Smooth muscle cell (in vitro differentiated cells): ENCODE data around the gene SLC31A1. TPM values are rescaled to one million over a fixed set of nuclear protein-coding genes. Genes with fewer than 3 reads are reported as not detected.

Experiments
- DNase-seq: peaks from one replicate; lab custom pipeline; 2025; ENCODE audit not compliant: unreplicated experiment; lab: John Stamatoyannopoulos, UW
- H2AFZ ChIP-seq: fragments of 200-600 bp; sonication (generic); 2 replicates; pipeline ENCODE4 v1.6.0; 2016; ENCODE audit warnings: antibody characterized with exemption, low read depth, mild to moderate bottlenecking
- H3F3A ChIP-seq: fragments of 200-600 bp; sonication (generic); 2 replicates; pipeline ENCODE4 v1.6.0; 2017; ENCODE audit warnings: antibody characterized with exemption, low read depth
- H3K27ac ChIP-seq: fragments of 200-600 bp; sonication (generic); 2 replicates; pipeline ENCODE4 v1.5.1; 2016; ENCODE audit warnings: low read depth, mild to moderate bottlenecking
- H3K27me3 ChIP-seq: fragments of 200-600 bp; sonication (generic); 2 replicates; pipeline ENCODE4 v1.6.1; 2016; ENCODE audit warnings: low read depth, mild to moderate bottlenecking
- H3K36me3 ChIP-seq: fragments of 200-600 bp; sonication (generic); 2 replicates; pipeline ENCODE4 v1.5.1; 2016; ENCODE audit warnings: low read depth
- H3K4me1 ChIP-seq: fragments of 200-600 bp; sonication (generic); 2 replicates; pipeline ENCODE4 v1.5.1; 2016; ENCODE audit warnings: low read depth
- H3K4me2 ChIP-seq: fragments of 200-600 bp; sonication (generic); 2 replicates; pipeline ENCODE4 v1.6.0; 2016; ENCODE audit warnings: mild to moderate bottlenecking
- H3K4me3 ChIP-seq: fragments of 200-600 bp; sonication (generic); 2 replicates; pipeline ENCODE4 v1.5.1; 2016; ENCODE audit warnings: mild to moderate bottlenecking
- H3K79me2 ChIP-seq: fragments of 200-600 bp; sonication (generic); 2 replicates; pipeline ENCODE4 v1.6.0; 2016; ENCODE audit warnings: low read depth, mild to moderate bottlenecking
- H3K9ac ChIP-seq: fragments of 200-600 bp; sonication (generic); 2 replicates; pipeline ENCODE4 v1.6.0; 2016; ENCODE audit warnings: low read depth
- H3K9me3 ChIP-seq: fragments of 200-600 bp; sonication (generic); replicated peaks from 2 replicates; pipeline ENCODE4 v1.5.1; 2016; ENCODE audit warnings: low read depth
- H4K20me1 ChIP-seq: fragments of 200-600 bp; sonication (generic); 2 replicates; pipeline ENCODE4 v1.6.0; 2016; ENCODE audit warnings: low read depth
- WGBS: methylation state at CpG from one replicate; pipeline ENCODE4 v1.1.7; 2016; ENCODE audit warnings: low lambda C conversion rate; 5-methylcytosine and 5-hydroxymethylcytosine counted together
- polyA plus RNA-seq: library from polyadenylated mRNA; unstranded; fragments of >200 nt; fragmentation: Nextera tagmentation; extraction: Ambion mirVana; gene quantifications from 2 replicates; pipeline ENCODE4 v1.2.1, GENCODE V29; 2016
- total RNA-seq: library from RNA; depleted of rRNA; stranded (reverse); fragments of >200 nt; gene quantifications from 2 replicates; pipeline ENCODE4 v1.2.3, GENCODE V29; 2014
- TF ChIP-seq, protein P1 (sequence below): fragments of 200-600 bp; sonication (generic); IDR thresholded peaks from 2 replicates; pipeline ENCODE4 v1.5.1; 2017; ENCODE audit warnings: borderline replicate concordance, mild to moderate bottlenecking, antibody characterized with exemption; ENCODE audit not compliant: insufficient read depth, poor library complexity, severe bottlenecking

Gene SLC31A1
- total and polyA plus RNA-seq, 2 experiments from 2014 or later: 34.7 to 35.8 TPM

DNA sequence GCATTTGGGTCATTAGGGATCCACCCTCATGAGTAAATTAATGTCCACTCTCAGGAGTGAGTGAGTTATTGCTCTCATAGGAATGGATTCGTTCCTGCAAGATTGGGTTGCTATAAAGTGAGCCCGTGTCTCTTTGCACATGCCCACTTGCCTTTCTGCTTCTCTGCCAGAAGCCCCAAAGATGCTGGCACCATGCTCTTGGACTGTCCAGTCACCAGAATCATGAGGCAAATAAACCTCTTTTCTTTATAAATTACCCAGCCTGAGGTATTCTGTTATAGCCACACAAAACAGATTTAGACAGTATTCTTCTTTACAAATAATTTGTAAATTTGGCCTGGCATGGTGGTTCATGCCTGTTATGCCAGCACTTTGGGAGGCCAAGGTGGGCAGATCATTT is 29.5 kb downstream of the SLC31A1 start:
- Histone ChIP-seq H2AFZ (no peak overlapping the region), H3K79me2 (peaks cover 40% of the 10 kb centered on the region), H3K27ac (no peak overlapping the region), H4K20me1 (peaks cover 74% of the 10 kb centered on the region), H3K27me3 (no peaks in the 10 kb centered on the region), H3K4me1 (no peaks in the 10 kb centered on the region), H3K36me3 (no peaks in the 10 kb centered on the region), H3K9ac (no peak overlapping the region), H3K9me3 (no peaks in the 10 kb centered on the region), H3F3A (no peaks in the 10 kb centered on the region), H3K4me2 (no peak overlapping the region), H3K4me3 (no peak overlapping the region)
- 97% methylated on average over 2 of the region's 2 CpGs for WGBS
- DNase-seq: no peak
- TF ChIP-seq, protein P1, sequence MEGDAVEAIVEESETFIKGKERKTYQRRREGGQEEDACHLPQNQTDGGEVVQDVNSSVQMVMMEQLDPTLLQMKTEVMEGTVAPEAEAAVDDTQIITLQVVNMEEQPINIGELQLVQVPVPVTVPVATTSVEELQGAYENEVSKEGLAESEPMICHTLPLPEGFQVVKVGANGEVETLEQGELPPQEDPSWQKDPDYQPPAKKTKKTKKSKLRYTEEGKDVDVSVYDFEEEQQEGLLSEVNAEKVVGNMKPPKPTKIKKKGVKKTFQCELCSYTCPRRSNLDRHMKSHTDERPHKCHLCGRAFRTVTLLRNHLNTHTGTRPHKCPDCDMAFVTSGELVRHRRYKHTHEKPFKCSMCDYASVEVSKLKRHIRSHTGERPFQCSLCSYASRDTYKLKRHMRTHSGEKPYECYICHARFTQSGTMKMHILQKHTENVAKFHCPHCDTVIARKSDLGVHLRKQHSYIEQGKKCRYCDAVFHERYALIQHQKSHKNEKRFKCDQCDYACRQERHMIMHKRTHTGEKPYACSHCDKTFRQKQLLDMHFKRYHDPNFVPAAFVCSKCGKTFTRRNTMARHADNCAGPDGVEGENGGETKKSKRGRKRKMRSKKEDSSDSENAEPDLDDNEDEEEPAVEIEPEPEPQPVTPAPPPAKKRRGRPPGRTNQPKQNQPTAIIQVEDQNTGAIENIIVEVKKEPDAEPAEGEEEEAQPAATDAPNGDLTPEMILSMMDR: no peak

GRCh38 chr9:113254991-113255390 is 33.6 kb downstream of the SLC31A1 start:
- Histone ChIP-seq H3K4me3 (no peak overlapping the region), H3K36me3 (peaks cover 8% of the 10 kb centered on the region)
- DNase-seq: no peak

GRCh38 chr9:113255438-113255837 is 34.1 kb downstream of the SLC31A1 start:
- Histone ChIP-seq H3K27ac (no peak overlapping the region), H3K27me3 (no peaks in the 10 kb centered on the region), H3K9ac (no peak overlapping the region), H3F3A (no peaks in the 10 kb centered on the region), H3K4me2 (no peak overlapping the region), H4K20me1 (peaks cover 43% of the 10 kb centered on the region), H2AFZ (no peak overlapping the region), H3K4me3 (no peak overlapping the region), H3K9me3 (no peaks in the 10 kb centered on the region), H3K79me2 (peaks cover 20% of the 10 kb centered on the region), H3K36me3 (peaks cover 8% of the 10 kb centered on the region), H3K4me1 (no peaks in the 10 kb centered on the region)
- no peak for DNase-seq
- WGBS: 94% methylated on average over 6 of the region's 6 CpGs
- TF ChIP-seq, protein P1: no peak

More at GRCh38 chr9:113254991-113255390, 33.6 kb downstream of the SLC31A1 start:
- Histone ChIP-seq H3F3A (no peaks in the 10 kb centered on the region), H3K4me1 (no peaks in the 10 kb centered on the region), H4K20me1 (peaks cover 43% of the 10 kb centered on the region), H3K79me2 (peaks cover 20% of the 10 kb centered on the region), H3K9me3 (no peaks in the 10 kb centered on the region), H3K4me2 (no peak overlapping the region), H3K27me3 (no peaks in the 10 kb centered on the region), H3K9ac (no peak overlapping the region), H3K27ac (no peak overlapping the region), H2AFZ (no peak overlapping the region)
- 96% methylated on average over 1 of the region's 1 CpG for WGBS
- TF ChIP-seq, protein P1: no peak

GRCh38 chr9:113257863-113258262 is 36.5 kb downstream of the SLC31A1 start:
- peaks cover 12% of the 10 kb centered on the region for H3K36me3 ChIP-seq
- no peak overlapping the region for H3K4me2 ChIP-seq
- peaks cover 26% of the 10 kb centered on the region for H4K20me1 ChIP-seq
- WGBS: 98% methylated on average over 3 of the region's 3 CpGs
- no peak overlapping the region for H3K9ac ChIP-seq
- H3K27ac ChIP-seq: no peak overlapping the region
- no peaks in the 10 kb centered on the region for H3K9me3 ChIP-seq
- H3K4me3 ChIP-seq: no peak overlapping the region
- no peaks in the 10 kb centered on the region for H3K79me2 ChIP-seq
- no peaks in the 10 kb centered on the region for H3F3A ChIP-seq
- no peaks in the 10 kb centered on the region for H3K4me1 ChIP-seq
- no peak for DNase-seq
- H3K27me3 ChIP-seq: no peaks in the 10 kb centered on the region
- H2AFZ ChIP-seq: no peak overlapping the region
- TF ChIP-seq, protein P1: no peak
